DND-41 (cell line): ENCODE data around the gene LUM.

Experiments used
- CTCF ChIP-seq: IDR thresholded peaks from 2 replicates; pipeline ENCODE4 v1.5.1; 2012; ENCODE audit warnings: borderline replicate concordance, low read length, moderate library complexity, mild to moderate bottlenecking; ENCODE audit not compliant: poor library complexity, severe bottlenecking; ENCODE audit errors: extremely low read depth
- EZH2 ChIP-seq: IDR thresholded peaks from 3 replicates; pipeline ENCODE4 v1.6.1; 2012; ENCODE audit warnings: borderline replicate concordance, low read depth, mild to moderate bottlenecking, moderate library complexity, low read length, inconsistent platforms; ENCODE audit not compliant: severe bottlenecking

- no peak for TF ChIP-seq CTCF
- TF ChIP-seq EZH2: no peak
Observed at GRCh38 chr12:91077228-91077954, 33.9 kb downstream of the LUM start.
